GM21381 (cell line): Measurements from ENCODE around the gene LAYN.

Source experiments
- ATAC-seq: cut with Tn5 transposase; IDR thresholded peaks from one replicate; pipeline ENCODE4 v1.9.1; 2021; ENCODE audit warnings: mild to moderate bottlenecking, moderate library complexity; ENCODE audit not compliant: unreplicated experiment

The LAYN gene

DNA sequence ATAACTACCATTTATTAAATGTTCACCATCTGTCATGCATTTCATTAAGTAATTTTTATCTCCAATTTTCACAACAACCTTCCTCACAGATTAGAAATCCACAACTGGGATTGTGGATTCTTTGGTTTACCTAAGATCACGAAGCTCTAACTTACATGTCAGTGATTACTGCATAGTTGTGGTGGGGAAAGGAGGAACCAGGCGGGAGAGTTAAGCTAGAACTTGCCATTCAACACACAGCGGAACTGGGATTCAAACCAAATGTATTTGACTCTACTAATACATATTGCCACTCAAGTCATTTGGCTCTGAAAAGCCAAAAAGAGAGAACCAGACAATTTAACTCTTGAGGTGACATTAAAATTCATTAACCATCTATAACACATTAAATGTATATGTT lies 10.4 kb upstream of the LAYN start:
- no peak for ATAC-seq

DNA sequence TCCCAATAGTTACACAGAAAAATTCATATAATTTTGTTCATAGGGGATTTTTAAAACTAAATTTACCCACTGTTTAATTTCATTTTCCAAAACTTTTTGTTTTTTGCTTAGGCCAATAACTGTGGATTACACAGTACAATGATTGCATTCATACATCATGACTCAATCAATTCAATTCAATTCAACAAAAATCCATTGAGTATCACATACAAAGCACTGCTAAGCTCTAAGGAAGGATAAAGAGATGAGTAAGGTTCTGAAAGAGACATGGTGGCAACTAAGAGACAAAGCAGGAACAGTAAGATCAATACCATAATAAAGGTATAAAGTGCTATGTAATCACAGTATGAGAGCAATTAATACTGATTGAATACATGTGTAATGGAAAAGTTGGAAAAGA lies 9.4 kb upstream of the LAYN start:
- no peak for ATAC-seq

DNA sequence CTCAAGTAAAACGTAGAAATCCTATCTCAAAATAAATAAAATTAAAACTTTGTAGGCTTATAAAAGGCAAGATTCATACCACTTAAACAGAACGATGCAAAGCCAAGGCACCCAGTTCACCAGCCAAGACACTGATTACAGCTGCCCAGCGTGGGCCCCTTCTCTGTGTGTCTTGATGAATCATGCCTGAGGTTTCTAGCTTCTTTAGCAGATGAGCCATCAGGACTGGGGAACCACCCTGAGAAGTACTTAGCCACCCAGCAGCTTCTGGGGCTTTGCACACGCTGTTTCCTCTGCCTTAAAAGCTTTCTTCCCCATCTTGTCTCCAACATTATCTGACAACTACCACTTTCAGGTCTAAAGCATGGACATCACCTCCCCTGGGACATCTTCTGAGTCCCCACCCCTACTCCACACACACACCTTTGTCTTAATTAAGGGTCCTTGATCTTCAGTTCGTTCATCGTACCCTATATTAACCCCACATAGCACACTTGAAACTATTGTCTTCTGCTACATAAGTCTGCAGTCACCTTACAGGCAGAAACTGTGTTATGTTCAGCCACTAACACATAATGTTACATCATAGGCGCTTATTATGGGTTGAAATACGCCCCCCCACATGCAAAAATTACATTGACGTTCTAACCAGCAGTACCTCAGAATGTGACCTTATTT lies 8.7 kb upstream of the LAYN start:
- peak; percentile 77 for ATAC-seq

DNA sequence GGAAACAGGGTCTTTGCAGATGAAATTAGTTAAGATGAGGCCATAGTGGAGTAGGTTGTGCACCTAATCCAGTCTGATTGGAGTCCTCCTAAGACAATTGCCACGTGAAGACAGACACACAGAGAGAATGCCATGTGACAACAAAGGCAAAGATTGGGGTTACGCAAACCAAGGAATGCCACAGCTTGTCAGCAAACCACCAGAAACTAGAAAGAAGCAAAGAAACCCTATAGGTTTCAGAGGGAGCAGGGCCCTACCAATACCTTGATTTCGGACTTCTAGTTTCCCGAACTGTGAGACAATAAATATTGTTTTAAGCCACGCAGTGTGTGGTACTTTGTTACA lies 8.2 kb upstream of the LAYN start:
- ATAC-seq = no peak

DNA sequence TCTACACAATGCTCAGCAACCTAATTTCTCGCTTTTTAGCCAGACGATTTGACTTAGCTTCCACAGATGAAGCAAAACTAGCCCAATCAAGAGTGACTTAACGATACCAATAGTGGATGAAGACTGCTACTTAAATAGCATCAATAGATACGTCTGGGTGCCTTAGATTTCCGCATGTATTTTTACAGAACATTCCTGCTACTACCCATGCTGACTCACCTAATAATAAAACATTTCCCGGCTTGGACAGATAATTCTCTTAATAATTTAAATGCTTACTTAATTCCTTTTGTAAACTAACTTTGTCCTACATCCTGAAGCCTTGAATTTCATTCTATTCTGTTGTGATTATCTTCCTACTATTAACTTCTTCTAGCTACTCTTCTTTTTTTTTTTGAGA lies 5.2 kb upstream of the LAYN start:
- no peak for ATAC-seq

DNA sequence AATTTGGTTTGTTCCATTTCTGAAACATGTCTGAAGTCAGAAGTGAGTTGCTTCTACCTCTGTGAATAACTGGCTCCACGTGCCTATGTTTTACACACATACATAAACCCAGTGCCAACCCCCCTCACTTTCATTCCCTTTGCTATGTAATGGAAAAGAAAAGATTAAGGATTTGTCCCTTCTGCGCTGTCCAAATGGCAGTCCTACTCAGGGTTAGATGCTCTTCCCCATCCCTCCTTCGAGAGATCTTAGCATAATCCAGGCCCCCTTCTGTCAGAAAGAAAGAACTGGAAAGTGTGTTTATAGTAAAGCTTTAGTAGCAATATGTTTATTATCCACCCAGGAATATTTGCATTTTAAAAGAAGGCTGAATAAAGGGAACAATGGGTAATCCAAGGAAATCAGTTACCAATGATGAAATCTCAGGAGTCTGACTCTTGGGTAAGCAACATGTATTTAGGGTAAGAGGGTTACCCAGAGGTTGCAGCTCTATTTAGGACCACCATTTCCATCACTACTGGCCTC lies 3.1 kb upstream of the LAYN start:
- no peak for ATAC-seq

DNA sequence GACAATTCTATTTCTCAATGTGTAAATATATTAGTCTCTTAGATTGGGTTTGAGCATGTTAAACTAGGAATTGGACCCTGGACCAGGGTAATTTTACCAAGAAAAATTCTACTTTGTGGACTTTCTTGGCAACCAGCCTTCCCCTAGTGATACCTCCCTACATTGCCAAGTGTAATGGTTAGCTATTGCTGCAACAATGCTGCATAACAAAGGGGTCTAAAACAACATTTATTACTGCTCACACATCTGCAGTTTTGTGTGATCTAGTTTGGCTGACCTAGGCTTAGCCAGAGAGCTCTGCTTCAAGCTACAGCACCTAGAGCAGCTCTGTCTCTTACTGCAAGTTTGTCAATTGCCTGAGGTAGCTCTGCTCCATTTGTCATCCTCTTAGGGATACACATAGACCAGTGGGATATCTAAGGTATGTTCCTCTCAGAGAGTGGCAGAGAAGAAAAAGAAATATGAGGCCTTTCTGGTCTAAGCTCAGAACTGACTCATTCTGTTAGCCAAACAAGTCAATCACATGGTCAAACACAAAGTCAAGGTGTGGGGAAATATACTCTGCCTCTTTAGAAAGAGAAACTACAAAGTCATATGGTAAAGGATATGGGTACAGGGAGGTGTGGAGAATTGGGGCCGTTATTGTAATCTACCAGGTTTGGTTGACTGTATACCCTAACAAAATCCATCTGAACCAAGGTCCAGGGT lies 2.0 kb upstream of the LAYN start:
- no peak for ATAC-seq

DNA sequence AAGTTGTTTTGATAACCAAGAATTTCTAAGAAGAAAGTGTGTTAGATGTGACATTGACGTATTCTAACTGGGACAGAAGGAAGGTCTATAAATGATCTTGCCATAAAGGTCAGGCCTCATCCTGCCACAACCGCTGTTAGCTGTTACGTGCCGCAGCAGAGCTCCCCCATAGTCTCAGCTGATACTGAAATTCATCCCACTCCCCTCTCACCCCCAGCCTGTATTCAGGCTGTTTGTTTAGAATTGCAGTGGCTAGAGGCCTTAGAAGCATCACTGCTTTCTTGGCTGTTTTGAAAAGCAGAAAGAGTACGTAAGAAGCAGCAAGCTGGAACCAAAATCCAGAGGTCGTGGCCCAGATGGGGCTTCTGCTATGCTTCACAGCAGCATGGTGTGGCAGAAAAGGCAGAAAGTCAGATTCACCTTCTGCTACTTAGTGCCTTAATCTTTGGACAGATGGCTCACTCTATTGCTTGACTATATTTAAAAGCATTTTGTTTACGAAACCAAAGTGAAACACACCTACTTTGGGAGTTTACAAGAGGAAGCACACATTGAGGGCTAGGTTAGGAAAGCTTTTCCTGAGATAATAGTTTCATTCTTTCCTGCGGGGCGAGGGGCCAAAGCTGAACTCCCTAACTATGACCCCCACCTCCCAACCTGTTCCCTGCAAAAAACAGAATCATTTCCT lies 950 bp upstream of the LAYN start:
- no peak for ATAC-seq

DNA sequence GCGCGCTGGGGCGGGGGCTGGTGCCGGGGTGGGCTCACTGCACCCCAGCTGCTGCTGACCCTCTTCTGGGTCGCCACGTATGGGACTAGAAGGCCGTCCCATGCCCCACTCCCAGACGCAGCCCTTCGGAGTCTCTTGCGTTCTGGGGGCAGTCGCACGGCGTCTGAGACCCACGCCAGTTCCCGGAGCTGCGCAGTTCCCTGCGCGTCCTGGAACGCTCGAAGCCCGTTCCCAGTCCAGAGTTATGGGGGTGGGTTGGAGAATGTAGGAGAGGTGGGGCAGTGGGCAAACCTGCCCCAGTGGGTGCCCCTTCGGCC lies 375 bp downstream of the LAYN start:
- ATAC-seq = no peak

DNA sequence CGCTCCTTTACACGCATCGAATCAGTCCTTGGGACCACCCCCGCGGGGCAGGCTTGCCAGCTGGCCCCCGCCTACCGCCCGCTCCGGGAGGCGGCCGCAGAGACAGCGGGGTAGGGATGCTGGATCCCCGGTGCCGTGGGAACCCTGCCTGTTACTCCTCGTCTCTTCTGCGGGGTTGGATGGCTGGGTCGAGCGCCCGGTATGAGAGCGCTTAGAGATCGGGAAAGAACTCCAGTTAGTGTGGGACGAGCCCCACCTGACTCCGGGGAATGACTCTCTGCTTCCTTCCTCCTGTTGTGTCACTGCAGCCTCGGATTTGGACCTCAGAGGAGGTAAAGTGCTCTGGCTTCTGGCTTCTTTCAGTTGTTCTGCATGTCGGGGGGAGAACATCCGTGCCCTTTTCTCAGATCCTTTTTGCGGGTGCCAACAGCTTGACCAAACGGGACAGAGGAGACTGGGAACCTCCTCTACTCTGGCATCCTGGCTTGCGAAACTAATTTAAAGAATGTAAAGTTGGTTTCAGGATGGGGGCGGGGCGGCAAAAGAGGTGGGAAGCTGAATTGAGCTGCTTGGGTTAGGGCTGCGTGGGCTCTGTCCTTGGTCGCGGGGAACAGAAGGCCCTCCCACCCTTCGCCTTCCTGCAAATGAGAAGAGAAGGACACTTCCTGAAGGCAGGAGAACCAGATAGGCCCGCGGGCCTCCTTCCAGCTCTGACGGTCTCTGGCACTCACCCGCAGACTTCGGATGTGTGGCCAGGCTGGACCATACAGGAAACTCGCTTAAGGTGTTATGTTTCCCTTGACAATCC lies 938 bp downstream of the LAYN start:
- ATAC-seq = no peak

DNA sequence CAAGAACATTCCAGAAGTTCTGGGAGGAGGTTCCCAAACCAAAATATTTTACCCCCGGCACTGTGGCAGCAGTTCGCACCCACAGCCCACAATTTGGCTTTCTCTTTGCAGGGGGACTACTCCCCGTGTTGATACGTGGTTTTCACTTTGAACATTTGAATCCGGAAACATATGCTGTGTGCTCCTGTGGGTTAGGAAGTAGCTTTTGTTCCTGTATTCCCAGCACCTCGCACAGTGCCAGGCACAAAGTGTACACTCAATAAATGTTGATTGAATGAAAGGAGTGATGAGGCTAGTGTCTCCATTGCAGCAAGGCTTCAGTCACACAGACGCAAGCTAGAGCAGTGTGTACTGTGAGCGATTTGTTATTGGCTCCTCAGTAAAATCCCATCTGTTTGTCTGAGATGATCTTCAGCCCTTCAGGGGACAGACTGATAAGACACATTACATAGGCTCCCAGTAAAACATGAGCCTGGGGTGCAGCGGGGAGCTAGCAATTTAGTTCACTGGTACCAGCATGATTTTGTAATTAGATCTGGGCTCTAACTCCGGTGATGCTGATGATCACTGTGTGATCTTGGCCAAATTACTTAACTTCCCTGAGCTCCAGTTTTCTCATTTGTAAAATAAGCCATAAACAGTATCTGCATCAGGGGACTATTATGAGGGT lies 2.2 kb downstream of the LAYN start:
- no peak for ATAC-seq

DNA sequence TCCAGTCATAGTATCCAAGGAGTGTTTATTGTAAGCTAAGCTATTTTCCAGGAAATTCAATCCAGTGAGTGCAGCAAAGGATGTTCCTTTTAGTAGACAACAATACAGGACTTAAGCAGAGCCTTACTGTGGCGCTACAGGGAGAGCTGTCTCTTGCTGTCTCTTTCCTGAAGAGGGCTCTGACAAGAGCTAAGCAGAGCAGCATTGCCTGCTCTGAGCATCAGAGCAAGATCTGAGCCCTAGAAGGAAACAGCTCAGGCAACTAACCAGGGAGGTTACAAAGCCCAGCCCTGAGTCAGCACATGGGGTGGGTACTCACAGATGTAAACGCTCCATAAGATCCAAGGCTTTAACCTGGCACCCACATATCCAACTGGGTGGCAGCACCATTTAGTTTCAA lies 8.0 kb downstream of the LAYN start:
- no peak for ATAC-seq

DNA sequence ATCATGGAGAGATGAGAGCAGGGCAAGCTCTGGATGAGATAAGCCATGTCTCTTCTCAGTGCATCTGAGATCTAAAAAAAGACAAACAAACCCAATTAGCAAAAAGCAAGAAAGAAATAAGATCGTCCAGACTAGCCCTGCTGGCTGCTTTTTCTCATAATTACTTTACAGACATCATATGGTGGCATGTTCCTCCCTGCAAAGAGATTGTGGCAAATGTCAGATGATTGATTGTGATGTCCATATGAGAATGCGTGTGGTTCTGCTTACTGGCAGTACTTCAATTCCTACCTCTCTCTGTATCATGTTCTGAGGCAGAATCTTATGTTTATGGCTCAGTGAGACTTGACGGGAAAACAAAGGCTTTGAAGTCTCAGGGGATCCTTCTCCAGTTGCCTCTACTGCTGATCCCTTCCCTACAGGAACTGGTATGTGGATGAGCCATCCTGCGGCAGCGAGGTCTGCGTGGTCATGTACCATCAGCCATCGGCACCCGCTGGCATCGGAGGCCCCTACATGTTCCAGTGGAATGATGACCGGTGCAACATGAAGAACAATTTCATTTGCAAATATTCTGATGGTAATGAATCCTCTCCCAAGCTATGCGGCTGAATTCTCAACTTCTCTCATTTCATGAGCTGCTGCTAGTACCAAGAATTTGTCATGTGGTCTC lies 8.8 kb downstream of the LAYN start:
- ATAC-seq = no peak

DNA sequence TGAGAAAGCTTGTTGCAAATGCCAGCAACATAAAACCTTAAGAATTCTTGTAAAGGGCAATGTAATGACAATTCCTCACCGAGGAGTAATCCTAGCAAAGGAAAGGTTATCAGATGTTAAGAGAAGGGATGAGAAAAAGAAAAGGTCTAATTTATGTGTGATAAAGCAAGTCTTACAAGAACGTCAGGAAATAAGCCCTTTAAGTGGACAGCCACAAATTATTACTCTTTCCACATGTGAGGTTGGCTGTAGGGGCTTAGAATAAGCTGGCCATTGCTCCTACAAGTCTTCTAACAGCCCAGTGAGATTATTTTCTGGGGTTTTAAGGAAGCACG lies 9.3 kb downstream of the LAYN start:
- ATAC-seq = no peak

DNA sequence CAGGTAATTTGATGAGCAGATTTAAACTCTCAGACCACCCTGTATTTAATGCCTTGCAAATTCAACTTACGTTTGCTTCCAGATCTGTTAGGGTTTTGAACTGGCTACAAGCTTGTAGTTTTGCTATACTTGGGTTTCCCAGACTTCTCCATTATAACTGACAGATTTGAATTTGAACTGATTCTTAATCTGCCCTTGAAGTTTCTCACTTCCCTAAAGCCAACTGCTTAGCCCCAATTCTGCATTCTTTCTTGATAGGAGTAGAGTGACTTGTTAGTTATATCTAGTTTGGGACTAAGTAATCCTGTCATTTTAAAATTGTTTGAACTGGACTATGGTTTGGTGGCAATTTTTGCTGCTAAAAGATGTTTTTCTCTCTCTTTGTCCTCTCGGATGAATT lies 9.7 kb downstream of the LAYN start:
- ATAC-seq = no peak

DNA sequence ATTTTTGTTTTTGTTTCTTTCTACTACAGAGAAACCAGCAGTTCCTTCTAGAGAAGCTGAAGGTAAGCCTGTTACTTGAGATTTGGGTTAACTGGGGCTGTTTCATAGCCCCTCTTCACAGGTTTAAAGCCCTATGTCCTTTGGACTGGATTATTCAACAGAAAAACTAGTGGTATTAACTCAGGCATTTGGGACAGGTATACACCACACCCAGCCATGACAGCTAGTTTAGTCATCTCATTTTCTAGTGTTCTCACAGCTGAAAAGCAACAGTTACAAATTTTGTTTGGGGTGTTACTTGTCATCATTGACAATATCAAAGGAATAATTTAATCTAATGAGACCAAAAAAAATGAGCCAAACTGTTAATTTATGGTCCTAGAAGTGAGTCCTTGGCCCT lies 14.0 kb downstream of the LAYN start:
- no peak for ATAC-seq

DNA sequence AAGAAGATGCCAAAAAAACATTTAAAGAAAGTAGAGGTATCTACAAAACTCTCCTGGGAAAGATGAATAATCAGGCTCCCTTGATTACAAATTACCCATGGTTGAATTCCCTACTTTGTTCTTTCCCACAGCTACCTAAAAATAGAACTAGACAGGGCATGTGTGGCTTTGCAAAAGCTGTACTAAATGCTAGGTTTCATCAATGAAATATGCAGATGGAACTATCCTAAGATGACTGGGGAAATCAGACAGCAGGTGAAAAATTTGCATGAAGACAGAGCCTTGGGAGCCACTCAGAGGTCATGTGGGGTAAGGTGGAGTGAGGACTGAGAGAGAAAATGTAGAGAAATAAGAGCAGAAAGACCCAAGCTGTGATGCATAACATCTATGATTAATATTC lies 14.7 kb downstream of the LAYN start:
- ATAC-seq = no peak

DNA sequence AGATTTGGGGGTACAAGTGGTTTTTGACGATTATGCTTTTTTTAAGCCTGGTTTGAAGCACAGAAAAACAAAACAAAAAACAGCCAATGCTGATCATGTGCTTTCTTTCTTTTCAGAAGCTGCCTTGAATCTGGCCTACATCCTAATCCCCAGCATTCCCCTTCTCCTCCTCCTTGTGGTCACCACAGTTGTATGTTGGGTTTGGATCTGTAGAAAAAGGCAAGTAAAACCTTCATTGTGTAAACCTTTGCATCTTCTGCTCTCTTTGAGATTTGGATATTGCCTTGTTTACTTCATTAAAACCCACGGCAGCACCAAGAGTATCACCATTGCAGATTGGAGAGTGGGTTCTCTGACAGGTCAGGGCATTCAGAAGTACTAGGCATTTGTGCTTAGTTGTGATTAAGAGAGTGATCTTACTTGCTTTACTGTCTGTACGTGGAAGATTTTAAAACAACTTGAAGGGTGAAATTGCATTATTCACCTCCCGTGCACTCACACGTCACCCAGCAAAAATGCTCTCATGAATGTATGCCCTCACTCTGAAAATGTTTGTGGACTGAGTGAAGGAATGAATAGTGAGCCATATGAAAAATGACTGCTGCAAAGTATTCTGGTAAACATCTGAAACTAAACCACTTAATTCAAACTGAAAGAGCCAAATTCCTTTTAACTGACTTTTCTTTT lies 17.0 kb downstream of the LAYN start:
- ATAC-seq = no peak

DNA sequence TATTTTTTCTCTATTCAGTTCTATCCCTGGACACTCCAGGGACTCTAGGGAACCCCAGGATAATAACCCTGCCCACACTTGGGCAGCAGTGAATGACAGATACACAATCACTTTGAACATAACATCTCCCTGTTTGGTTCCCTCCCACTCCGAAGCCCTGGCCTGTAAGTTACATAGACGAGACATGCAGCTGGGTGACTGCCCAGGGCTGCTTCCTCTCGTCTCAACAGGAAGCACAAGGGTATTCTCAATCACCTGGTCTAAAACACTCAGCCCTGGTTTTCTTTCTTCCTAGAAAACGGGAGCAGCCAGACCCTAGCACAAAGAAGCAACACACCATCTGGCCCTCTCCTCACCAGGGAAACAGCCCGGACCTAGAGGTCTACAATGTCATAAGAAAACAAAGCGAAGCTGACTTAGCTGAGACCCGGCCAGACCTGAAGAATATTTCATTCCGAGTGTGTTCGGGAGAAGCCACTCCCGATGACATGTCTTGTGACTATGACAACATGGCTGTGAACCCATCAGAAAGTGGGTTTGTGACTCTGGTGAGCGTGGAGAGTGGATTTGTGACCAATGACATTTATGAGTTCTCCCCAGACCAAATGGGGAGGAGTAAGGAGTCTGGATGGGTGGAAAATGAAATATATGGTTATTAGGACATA lies 19.4 kb downstream of the LAYN start:
- ATAC-seq = no peak
